ENCODE measurements around the gene FOXD1.

DNA sequence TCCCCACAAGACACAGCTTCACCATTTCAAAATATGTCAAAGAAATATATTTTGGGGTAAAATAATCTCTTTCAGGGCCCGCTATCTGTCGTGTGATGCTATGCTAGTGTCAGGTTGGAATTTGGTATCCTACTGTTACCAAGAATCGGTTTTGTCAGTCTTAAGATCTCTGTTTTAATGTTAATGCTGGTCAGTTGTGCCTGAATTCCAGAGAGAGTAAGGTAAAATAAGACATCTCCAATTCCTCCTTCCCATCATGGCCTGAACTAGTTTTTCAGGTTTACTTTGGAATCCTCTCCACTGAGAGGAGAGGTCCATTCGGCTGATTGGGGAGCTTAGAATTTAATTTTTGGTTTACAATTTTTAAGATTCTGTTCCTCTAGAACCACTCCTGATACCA lies 39.2 kb upstream of the FOXD1 start:
- TF ChIP-seq, protein P1, sequence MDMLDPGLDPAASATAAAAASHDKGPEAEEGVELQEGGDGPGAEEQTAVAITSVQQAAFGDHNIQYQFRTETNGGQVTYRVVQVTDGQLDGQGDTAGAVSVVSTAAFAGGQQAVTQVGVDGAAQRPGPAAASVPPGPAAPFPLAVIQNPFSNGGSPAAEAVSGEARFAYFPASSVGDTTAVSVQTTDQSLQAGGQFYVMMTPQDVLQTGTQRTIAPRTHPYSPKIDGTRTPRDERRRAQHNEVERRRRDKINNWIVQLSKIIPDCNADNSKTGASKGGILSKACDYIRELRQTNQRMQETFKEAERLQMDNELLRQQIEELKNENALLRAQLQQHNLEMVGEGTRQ (IDR thresholded peaks at IDR 0.05) = no peak
- TF ChIP-seq CBX2 (IDR thresholded peaks at IDR 0.05; ENCODE audit: borderline replicate concordance, low read depth) = no peak
- TF ChIP-seq, protein P2, sequence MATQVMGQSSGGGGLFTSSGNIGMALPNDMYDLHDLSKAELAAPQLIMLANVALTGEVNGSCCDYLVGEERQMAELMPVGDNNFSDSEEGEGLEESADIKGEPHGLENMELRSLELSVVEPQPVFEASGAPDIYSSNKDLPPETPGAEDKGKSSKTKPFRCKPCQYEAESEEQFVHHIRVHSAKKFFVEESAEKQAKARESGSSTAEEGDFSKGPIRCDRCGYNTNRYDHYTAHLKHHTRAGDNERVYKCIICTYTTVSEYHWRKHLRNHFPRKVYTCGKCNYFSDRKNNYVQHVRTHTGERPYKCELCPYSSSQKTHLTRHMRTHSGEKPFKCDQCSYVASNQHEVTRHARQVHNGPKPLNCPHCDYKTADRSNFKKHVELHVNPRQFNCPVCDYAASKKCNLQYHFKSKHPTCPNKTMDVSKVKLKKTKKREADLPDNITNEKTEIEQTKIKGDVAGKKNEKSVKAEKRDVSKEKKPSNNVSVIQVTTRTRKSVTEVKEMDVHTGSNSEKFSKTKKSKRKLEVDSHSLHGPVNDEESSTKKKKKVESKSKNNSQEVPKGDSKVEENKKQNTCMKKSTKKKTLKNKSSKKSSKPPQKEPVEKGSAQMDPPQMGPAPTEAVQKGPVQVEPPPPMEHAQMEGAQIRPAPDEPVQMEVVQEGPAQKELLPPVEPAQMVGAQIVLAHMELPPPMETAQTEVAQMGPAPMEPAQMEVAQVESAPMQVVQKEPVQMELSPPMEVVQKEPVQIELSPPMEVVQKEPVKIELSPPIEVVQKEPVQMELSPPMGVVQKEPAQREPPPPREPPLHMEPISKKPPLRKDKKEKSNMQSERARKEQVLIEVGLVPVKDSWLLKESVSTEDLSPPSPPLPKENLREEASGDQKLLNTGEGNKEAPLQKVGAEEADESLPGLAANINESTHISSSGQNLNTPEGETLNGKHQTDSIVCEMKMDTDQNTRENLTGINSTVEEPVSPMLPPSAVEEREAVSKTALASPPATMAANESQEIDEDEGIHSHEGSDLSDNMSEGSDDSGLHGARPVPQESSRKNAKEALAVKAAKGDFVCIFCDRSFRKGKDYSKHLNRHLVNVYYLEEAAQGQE (IDR thresholded peaks at IDR 0.05) = no peak
- TF ChIP-seq, protein P3, sequence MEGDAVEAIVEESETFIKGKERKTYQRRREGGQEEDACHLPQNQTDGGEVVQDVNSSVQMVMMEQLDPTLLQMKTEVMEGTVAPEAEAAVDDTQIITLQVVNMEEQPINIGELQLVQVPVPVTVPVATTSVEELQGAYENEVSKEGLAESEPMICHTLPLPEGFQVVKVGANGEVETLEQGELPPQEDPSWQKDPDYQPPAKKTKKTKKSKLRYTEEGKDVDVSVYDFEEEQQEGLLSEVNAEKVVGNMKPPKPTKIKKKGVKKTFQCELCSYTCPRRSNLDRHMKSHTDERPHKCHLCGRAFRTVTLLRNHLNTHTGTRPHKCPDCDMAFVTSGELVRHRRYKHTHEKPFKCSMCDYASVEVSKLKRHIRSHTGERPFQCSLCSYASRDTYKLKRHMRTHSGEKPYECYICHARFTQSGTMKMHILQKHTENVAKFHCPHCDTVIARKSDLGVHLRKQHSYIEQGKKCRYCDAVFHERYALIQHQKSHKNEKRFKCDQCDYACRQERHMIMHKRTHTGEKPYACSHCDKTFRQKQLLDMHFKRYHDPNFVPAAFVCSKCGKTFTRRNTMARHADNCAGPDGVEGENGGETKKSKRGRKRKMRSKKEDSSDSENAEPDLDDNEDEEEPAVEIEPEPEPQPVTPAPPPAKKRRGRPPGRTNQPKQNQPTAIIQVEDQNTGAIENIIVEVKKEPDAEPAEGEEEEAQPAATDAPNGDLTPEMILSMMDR (IDR thresholded peaks at IDR 0.05) = no peak
- no peak for TF ChIP-seq RFX5 (IDR thresholded peaks at IDR 0.05)
